Renal cortex interstitium (tissue), 11 donors: ENCODE results near the gene UGT2B17. TPM values are rescaled to one million over a fixed set of nuclear protein-coding genes. Genes with fewer than 3 reads are reported as not detected.
"Not testable (repeated sequence)": the region's sequence is repeated elsewhere in the genome, so short reads cannot be mapped to it uniquely, and the experiment has no call there.

Experiments used
- DNase-seq, 11 donors: peaks; one replicate each; pipeline ENCODE4 v3.0.0-alpha.2; 2013; ENCODE audit warnings: low read depth in 9 of 11, low spot score in 4 of 11; ENCODE audit errors: extremely low read depth in 1 of 11
- polyA plus RNA-seq, 3 donors: library from polyadenylated mRNA; unstranded; fragments of 120-200 nt; gene quantifications; one replicate each; pipeline ENCODE4 v1.2.1, GENCODE V29; 2013; ENCODE audit not compliant: insufficient read length in 3 of 3

The UGT2B17 gene
- polyA plus RNA-seq, 3 donors, result not detected

DNA sequence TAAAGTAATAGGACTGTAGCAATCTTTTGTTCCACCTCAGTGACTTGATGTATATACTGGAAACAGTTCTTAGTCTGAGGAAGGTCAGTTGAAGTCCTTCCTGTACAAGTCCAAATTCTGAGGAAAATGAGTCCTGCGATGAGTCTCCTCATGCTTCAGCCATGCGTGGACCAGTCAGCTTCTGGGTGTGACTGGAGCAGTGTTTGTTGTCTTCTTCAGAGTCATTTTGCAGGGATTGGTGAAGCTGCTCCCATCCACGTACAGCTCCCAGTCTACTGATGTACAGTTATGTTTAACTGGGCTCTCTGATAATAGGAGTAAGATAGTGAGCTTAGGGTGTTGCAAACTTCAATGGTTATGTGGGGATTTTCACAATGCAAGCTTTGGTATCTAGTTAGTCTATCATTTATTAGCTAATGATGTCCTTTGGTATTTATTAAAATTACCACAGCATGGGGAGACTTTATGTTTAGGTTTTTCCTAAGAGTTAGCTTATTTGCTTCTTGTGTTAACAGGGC, 3.4 kb downstream of the UGT2B17 start:
- DNase-seq, result no peak

DNA sequence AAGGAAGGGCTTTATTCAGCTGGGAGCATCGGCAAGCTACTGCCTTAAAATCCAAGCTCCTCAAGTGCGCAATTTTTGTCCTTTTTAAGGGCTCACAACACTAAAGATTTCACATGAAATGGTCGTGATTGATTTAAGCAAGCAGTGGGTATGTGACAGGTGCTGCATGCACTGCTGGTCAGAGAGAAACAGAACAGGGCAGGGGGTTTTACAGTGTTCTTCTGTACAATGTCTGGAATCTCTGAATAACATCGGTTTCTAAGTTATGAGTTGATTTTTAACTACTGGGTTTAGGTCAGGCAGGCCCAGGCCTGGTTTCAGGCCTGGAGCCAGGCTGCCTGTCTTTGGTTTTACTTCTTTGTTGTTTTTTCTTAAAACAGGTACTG, 6.0 kb downstream of the UGT2B17 start:
- no peak for DNase-seq

DNA sequence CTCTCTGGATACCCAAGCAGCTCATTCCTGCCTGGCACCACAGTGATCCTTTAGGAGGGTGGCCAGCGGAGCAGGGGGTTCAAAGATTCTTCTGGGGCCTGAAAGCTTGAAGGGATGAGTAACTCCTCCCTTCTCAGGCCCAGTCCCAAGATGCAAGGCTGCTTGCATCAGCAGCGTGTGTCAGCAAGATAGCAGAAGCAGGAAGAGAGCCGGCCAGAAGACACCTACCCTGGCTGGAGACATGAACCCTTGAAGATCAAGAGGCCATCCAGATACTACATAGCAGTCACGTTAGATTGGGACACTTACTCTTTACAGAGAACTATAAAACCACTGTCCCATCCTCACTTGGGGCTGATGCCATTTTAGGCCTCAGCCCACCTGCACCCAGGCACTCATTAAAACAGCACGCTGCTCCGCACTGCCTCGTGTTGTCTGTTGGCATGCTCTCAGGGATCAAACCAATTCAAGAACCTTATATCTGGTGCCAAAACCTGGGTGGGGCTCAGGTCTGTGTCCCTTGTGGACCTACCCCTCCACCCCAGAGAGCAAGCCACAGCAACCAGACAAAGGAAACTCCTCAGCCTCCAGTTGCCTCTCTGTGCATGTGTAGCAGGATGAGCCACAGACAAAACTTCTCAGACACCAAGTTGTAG, 6.5 kb downstream of the UGT2B17 start:
- no peak for DNase-seq

DNA sequence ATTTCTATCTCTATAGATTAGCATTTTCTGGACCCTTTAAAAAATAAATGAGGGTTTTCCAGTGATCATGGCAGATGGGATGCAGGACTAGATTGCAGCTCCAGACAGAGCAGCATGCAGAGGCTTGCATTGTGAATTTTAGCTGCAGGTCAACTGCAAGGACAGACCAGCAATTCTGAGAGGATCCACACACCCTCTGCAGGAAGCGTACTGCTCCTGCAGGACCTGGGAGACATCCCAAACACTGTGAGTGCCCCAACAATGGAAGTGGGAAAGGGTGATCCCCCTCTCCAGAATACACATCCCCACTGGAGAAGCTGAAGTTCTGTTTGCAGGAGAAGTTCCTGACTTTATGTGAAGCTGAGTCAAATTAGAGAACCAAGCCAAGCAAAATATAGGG, 7.1 kb downstream of the UGT2B17 start:
- DNase-seq, result not testable (repeated sequence)

DNA sequence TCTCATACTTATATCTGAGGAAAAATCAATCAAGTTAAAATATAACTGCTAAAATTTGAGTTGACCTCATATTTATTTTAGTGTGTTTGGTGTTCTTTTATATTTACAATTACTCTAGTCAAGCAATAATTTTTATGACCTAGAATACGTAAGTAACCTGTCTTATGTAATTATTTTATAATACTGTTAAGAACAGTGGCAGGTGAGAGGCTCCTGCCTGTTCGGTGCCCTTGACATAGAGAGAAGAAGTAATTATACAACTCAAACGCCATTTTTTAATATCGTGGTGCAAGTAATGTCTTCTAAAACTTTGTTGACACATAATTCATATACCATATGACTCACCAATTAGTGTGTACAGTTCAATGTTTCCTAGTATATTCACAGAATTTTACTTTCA, 7.6 kb downstream of the UGT2B17 start:
- not testable (repeated sequence) for DNase-seq

DNA sequence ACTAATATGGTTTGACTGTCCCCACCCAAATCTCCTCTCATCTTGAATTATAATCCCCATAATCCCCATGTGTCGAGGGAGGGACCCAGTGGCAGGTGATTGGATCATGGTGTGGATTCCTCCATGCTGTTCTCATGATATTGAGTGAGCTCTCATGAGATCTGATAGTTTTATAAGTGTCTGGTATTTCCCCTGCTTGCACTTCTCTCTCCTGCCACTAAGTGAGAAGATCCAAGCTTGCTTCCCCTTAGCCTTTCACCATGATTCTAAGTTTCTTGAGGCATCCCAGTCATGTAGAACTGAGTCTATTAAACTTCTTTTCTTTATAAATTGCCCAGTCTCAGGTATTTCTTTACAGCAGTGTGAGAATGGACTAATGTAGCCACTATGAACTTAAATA, 9.8 kb downstream of the UGT2B17 start:
- DNase-seq, result not testable (repeated sequence)

DNA sequence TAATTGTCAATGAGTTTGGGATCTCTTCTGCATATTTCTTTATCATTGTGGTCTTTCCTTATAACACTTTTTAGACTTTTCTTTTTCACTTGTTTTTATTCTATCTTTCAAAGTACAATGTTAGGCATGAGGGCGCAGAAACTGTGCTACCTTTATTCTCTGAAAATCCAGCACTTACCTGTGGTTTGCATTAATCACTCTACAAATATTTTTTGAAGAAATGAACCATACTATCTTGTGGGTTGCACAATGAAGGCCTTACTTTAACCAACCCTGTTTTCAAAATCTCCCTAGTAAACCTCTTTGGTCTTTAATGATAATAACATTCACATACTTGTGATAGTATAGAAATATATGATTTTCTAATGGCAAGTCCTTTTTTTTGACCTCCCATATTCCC, 11.0 kb downstream of the UGT2B17 start:
- DNase-seq, result not testable (repeated sequence)

DNA sequence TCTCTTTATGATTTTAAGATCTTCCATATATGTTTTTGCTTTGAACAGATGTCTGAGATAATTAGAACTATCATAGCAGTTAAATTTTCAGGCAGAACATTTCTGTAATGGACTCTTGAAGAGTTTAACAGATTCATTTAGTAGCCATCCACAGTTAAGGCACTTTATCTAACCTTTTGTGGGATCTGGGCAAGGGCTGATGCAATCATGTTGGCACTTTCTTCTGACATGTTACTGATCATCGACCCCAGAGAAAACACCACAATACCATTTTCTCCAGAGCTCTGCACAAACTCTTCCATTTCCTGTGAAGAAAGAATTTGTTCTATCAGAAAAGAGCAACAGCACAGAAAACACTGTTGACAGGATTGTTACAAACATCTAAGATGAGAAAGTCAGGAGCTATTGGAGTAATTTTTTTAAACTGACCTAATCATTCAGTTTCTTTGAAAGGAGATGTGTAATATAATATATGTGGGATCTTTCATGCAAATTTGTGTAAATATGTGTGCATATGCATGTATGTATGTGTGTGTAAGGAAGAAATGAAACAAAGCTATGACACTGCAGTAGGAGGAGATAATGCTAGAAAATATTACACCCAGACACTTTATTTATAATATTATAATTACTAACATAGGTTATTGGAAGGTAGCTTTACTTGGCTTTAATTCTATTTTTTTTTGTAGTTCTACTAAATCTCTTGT, 15.6 kb downstream of the UGT2B17 start:
- not testable (repeated sequence) for DNase-seq

DNA sequence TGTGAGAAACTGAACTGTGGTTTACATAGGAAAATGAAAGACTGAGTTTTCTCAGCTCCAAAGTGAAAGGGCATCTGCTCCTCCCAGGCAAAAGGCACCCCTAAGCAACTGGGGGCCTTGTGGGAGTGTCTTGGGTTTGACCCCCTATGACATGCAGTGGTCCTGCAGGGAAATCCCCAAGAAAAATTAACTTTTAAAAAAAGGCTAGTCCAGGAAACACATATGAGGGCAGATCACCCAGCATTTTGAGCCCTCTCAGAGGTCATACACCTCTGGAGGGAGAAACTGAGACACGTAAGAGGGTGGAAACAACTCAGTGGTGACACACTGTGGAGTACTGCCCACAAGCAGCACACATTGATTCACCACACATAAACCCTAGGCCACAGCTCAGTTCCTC, 22.3 kb downstream of the UGT2B17 start:
- not testable (repeated sequence) for DNase-seq

DNA sequence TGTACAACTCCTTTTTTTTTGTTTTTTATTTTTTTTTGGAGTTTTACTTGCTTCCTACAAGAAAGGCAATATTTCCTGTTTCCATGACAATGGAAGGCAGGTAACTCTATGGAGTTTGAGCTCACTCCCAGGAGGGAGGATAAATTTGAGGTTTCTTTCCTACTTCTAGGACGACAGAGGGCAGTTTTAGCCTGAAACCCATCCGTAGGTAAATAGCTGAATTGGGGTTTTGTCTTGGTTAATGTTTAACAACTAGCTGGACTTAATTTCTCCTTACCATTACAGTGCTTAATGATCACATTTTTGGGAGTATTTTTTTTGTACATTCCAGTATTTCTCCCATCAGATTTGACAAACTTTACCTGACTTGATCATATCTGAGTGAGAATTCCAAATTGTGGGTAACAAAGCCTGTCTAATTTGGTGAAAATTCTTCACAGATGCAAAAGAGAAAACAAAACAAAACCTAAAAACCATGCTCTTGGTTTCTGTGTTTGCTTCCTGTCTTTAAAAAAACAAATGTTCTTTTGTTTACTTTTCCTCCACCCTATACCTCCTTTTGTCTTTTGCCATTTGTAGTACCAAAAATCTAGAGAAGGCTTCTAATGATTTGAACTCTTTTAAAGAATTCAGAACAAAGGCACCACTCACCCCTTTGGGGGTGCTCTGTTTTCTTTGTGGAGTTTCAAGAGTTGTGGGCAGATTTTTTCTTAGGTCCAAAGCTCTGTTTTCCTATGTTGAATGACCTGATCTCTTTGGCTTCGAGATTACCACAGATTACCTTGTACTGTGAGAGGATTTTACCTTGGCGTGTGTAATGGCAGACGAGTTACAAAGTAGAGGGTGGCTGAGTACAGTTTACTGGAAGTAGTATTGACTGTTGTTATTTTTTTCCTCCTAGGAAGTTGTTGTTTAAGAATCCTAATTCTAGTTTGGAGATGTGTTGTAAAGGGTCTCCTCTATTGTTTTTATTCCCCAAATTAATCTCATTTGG, 23.0 kb downstream of the UGT2B17 start:
- not testable (repeated sequence) for DNase-seq

DNA sequence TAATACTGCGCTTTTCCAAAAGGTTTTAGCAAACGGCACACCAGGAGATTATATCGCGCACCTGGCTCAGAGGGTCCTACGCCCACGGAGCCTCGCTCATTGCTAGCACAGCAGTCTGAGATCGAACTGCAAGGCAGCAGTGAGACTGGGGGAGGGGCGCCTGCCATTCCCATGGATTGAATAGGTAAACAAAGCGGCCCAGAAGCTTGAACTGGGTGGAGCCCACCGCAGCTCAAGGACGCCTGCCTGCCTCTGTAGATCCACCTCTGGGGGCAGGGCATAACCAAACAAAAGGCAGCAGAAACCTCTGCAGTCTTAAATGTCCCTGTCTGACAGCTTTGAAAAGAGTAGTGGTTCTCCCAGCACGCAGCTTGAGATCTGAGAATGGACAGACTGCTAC, 33.4 kb downstream of the UGT2B17 start:
- DNase-seq, result not testable (repeated sequence)

DNA sequence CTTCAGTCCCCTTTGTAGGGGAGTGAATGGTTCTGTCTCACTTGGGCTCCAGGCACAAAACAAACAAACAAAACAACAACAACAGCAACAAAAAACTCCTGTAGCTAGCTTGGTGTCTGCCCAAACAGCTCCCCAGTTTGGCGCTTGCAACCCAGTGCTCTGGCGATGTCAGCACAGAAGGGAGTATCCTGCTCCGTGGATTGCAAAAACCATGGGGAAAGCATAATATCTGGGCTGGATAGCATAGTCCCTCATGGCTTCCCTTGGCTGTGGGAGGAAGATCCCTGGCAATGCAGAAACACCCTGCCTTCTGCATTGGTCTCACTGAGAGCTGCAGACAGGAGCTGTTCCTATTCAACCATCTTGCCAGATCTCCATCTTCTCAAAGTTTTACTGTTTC, 39.7 kb downstream of the UGT2B17 start:
- no peak for DNase-seq

DNA sequence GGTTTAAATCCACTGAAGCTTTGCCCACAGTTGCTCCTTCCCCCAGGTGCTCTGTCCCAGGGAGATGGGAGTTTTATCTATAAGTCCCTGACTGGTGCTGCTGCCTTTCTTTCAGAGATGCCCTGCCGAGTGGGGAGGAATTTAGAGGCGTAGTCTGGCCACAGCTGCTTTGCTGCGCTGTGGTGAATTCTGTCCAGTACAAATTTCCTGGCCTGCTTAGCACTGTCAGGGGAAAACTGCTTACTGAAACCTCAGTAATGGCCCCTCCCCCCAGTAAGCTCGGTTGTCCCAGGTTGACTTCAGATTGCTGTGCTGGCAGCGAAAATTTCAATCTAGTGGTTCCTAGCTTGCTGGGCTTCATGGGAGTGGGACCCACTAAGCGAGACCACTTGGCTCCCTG, 40.1 kb downstream of the UGT2B17 start:
- no peak for DNase-seq

DNA sequence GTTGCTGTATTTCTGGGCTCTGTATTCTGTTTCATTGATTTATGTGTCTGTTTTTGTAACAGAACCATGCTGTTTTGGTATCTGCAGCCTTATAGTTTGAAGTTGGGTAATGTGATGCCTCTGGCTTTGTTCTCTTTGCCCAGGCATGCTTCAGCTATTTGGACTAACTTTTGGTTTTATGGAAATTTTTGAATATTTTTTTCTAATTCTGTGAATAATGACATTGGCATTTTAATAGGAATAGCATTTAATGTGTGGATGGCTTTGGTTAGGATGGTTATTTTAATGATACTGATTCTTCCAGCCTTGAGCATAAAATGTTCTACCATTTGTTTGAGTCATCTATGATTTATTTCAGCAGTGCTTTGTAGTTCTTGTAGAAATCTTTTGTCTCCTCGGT, 53.9 kb downstream of the UGT2B17 start:
- DNase-seq, result not testable (repeated sequence)

DNA sequence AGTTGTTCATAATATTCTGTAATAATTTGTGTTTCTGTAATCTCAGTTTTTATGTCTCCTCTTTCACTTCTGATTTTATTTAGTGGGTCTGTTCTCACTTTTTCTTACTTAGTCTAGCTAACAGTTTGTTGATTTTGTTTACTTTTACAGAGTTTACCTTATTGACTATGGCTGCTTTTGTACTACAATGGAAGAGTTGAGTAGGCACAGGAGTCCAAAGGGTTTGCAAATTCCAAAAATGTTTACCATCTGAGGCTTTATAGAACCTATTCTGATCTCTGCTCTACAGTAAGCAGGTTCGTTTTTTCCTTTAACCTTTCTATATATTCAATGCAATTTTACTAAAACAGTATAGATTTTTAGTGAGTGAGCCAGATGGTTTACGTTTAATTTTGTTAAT, 55.1 kb downstream of the UGT2B17 start:
- DNase-seq, result no peak

DNA sequence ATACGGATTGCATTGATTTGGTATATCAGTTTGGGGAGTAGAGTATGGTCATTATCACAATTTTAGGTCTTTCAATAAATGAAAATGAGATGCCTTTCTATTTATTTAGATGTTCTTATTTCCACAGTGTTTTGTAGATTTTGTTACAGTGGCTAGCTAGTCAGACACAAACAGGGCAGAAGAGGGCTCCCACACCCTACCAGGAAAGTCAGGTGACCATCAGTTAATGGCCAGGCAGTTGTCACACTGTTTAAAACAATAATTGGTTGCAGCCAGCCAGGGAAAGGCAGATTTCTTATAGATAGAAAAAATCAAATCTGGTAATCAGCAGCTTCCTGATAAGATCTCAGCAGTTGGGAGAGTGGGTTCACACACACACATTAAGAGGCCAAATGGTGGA, 57.2 kb downstream of the UGT2B17 start:
- no peak for DNase-seq

DNA sequence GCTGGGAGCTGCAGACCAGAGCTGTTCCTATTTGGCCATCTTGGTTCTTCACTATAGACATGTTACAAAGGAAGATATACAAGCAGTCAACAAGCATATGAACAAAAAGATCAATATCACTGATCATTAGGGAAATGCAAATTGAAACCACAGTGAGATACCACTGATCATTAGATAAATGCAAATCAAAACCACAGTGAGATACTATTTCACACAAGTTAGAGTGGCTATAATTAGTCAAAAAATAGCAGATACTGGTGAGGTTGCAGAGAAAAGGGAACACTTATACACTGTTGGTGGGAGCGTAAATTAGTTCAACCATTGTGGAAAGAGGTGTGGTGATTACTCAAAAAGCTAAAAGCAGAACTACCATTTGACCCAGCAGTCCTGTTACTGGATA, 70.7 kb downstream of the UGT2B17 start:
- DNase-seq, result not testable (repeated sequence)

DNA sequence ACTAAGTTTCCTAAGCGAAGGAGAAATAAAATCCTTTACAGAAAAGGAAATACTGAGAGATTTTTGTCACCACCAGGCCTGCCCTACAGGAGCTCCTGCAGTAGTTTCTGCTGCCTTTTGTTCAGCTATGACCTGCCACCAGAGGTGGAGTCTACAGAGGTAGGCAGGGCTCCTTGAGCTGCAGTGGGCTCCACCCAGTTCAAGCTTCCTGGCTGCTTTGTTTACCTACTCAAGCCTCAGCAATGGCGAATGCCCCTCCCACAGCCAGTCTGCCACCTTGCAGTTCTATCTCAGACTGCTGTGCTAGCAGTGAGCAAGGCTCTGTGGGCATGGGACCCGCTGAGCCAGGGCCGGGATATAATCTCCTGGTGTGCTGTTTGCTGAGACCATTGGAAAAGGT, 71.3 kb downstream of the UGT2B17 start:
- DNase-seq, result not testable (repeated sequence)

DNA sequence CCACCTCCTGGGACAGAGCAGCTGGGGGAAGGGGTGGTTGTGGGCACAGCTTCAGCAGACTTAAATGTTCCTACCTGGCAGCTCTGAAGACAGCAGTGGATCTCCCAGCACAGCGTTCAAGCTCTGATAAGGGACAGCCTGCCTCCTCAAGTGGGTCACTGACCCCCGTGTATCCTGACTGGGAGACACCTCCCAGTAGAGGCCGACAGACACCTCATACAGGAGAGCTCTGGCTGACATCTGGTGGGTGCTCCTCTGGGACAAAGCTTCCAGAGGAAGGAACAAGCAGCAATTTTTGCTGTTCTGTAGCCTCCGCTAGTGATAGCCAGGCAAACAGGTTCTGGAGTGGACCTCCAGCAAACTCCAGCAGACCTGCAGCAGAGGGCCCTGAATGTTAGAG, 72.7 kb downstream of the UGT2B17 start:
- DNase-seq, result not testable (repeated sequence)

DNA sequence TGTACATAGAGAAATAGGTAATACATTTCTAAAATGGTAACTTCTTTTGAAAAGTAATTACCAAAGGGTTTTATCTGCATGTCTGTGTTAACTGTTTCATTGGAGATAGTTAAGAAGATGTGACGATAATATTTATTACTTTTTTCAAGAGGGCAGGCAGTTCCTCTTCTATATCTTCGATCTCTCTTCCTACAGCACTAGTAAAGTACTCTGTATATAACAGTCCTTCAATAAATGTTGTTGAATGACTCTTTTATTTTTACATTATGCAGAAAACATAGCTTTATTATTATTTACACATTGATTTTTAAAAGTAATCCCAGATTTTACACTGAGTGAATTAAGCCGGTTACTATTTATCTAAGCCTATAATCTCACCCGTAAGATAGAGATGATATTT, 77.1 kb downstream of the UGT2B17 start:
- no peak for DNase-seq
